Esophagus squamous epithelium (tissue), 5 donors: ENCODE measurements around the gene SLC28A1. TPM values are rescaled to one million over a fixed set of nuclear protein-coding genes. Genes with fewer than 3 reads are reported as not detected.

Source experiments
- DNase-seq: peaks from one replicate; lab custom pipeline; 2025; lab: John Stamatoyannopoulos, UW
- H3K27ac ChIP-seq, 4 donors: fragments of 200-600 bp; sonication (generic); one replicate each; pipeline ENCODE4 v1.5.1; 2016 to 2019; ENCODE audit warnings: mild to moderate bottlenecking in 1 of 4
- H3K27me3 ChIP-seq, 4 donors: fragments of 200-600 bp; sonication (generic); 1 replicate in 3 of 4; 2 replicates in 1 of 4; pipeline versions ENCODE4 v1.5.1 to v1.6.0; 2017 to 2021; ENCODE audit warnings: antibody characterized with exemption in 1 of 4
- H3K36me3 ChIP-seq, 3 donors: fragments of 200-600 bp; sonication (generic); one replicate each; pipeline ENCODE4 v1.5.1; 2016 to 2019
- H3K4me1 ChIP-seq, 3 donors: fragments of 200-600 bp; sonication (generic); one replicate each; pipeline ENCODE4 v1.5.1; 2017 to 2019
- H3K4me3 ChIP-seq, 4 donors: fragments of 200-600 bp; sonication (generic); 1 replicate in 3 of 4; 2 replicates in 1 of 4; pipeline ENCODE4 v1.5.1; 2016 to 2019; ENCODE audit warnings: mild to moderate bottlenecking in 2 of 4, moderate library complexity in 1 of 4
- H3K9me3 ChIP-seq, 3 donors: fragments of 200-600 bp; sonication (generic); one replicate each; pipeline ENCODE4 v1.5.1; 2016 to 2019
- POLR2A ChIP-seq, 4 donors: fragments of 450-650 bp; IDR thresholded peaks; one replicate each; pipeline ENCODE4 v1.6.1; 2017; ENCODE audit warnings: antibody characterized with exemption in 4 of 4, mild to moderate bottlenecking in 4 of 4, moderate library complexity in 3 of 4
- WGBS, 2 donors: methylation state at CpG; one replicate each; pipeline ENCODE4 v1.1.5; 2018; 5-methylcytosine and 5-hydroxymethylcytosine counted together
- intact Hi-C: fragments of 100-400 bp; cut with DNase I; formaldehyde crosslinking; loops from one replicate; pipeline ENCODE4 v1.15.0; 2022
- total RNA-seq, 4 donors: library from RNA; depleted of rRNA; stranded (reverse); fragments of >200 nt; gene quantifications; one replicate each; pipeline ENCODE4 v1.1.0, GENCODE V29; 2016
- TF ChIP-seq, protein P1 (sequence below), 6 experiments: fragments of 450-650 bp in 4 of 6; fragments of 200-600 bp in 2 of 6; sonication (generic) in 2 of 6; IDR thresholded peaks; one replicate each; pipeline ENCODE4 v1.5.1; 2016 to 2019; ENCODE audit warnings: antibody characterized with exemption in 6 of 6, mild to moderate bottlenecking in 4 of 6, moderate library complexity in 4 of 6
- donor health status: DM: yes; HTN: yes; CAD: no.

Gene SLC28A1
- total RNA-seq, 4 donors from 2014 or later: not detected

- WGBS, 2 donors: 77 to 83% methylated on average over 6 of the region's 6 CpGs
- TF ChIP-seq, protein P1, sequence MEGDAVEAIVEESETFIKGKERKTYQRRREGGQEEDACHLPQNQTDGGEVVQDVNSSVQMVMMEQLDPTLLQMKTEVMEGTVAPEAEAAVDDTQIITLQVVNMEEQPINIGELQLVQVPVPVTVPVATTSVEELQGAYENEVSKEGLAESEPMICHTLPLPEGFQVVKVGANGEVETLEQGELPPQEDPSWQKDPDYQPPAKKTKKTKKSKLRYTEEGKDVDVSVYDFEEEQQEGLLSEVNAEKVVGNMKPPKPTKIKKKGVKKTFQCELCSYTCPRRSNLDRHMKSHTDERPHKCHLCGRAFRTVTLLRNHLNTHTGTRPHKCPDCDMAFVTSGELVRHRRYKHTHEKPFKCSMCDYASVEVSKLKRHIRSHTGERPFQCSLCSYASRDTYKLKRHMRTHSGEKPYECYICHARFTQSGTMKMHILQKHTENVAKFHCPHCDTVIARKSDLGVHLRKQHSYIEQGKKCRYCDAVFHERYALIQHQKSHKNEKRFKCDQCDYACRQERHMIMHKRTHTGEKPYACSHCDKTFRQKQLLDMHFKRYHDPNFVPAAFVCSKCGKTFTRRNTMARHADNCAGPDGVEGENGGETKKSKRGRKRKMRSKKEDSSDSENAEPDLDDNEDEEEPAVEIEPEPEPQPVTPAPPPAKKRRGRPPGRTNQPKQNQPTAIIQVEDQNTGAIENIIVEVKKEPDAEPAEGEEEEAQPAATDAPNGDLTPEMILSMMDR (IDR thresholded peaks at IDR 0.05): no peak
- TF ChIP-seq POLR2A (IDR thresholded peaks at IDR 0.05): no peak
- peaks cover 0 to 8% (median 0%) of the 10 kb centered on the region in 4 donors for H3K27me3 ChIP-seq
- peaks cover 0 to 3% (median 0%) of the 10 kb centered on the region in 3 donors for H3K4me1 ChIP-seq
- no peak overlapping the region for H3K27ac ChIP-seq
- no peak for DNase-seq
- H3K9me3 ChIP-seq: no peaks in the 10 kb centered on the region
- intact Hi-C loops: no loop called here
- H3K4me3 ChIP-seq: no peak overlapping the region
- H3K36me3 ChIP-seq: no peaks in the 10 kb centered on the region
These were observed 996 bp upstream of the SLC28A1 start for GRCh38 chr15:84883466-84883865.

- no peak for TF ChIP-seq POLR2A (IDR thresholded peaks at IDR 0.05)
- TF ChIP-seq, protein P1 (IDR thresholded peaks at IDR 0.05): no peak
- Histone ChIP-seq H3K27me3 (peaks cover 0 to 14% (median 0%) of the 10 kb centered on the region in 4 donors), H3K4me3 (no peak overlapping the region), H3K4me1 (no peaks in the 10 kb centered on the region), H3K27ac (no peak overlapping the region), H3K9me3 (no peaks in the 10 kb centered on the region), H3K36me3 (no peaks in the 10 kb centered on the region)
- no peak for DNase-seq
- 75 to 87% methylated on average over 7 of the region's 7 CpGs for WGBS, 2 donors
- intact Hi-C loops: no loop called here
These were observed 1.3 kb downstream of the SLC28A1 start for GRCh38 chr15:84885801-84886200.

- Histone ChIP-seq H3K36me3 (no peaks in the 10 kb centered on the region), H3K27ac (no peak overlapping the region), H3K4me3 (no peak overlapping the region), H3K4me1 (no peaks in the 10 kb centered on the region), H3K27me3 (peaks cover 0 to 12% (median 0%) of the 10 kb centered on the region in 4 donors), H3K9me3 (no peaks in the 10 kb centered on the region)
- DNase-seq: no peak
- intact Hi-C loops: no loop called here
- TF ChIP-seq POLR2A (IDR thresholded peaks at IDR 0.05): no peak
- TF ChIP-seq, protein P1 (IDR thresholded peaks at IDR 0.05): no peak
- WGBS, 2 donors: 84 to 91% methylated on average over 5 to 11 of the region's 14 CpGs
These were observed 1.9 kb downstream of the SLC28A1 start for GRCh38 chr15:84886211-84886983.

- Histone ChIP-seq H3K27ac (no peak overlapping the region), H3K27me3 (peaks cover 0 to 12% (median 0%) of the 10 kb centered on the region in 4 donors), H3K4me1 (no peaks in the 10 kb centered on the region), H3K4me3 (no peak overlapping the region), H3K36me3 (no peaks in the 10 kb centered on the region), H3K9me3 (no peaks in the 10 kb centered on the region)
- TF ChIP-seq, protein P1 (IDR thresholded peaks at IDR 0.05): no peak
- TF ChIP-seq POLR2A (IDR thresholded peaks at IDR 0.05): no peak
- intact Hi-C loops: no loop called here
- no peak for DNase-seq
- 36 to 80% methylated on average over 1 of the region's 1 CpG for WGBS, 2 donors
These were observed 2.5 kb downstream of the SLC28A1 start for GRCh38 chr15:84886984-84887299.

DNA sequence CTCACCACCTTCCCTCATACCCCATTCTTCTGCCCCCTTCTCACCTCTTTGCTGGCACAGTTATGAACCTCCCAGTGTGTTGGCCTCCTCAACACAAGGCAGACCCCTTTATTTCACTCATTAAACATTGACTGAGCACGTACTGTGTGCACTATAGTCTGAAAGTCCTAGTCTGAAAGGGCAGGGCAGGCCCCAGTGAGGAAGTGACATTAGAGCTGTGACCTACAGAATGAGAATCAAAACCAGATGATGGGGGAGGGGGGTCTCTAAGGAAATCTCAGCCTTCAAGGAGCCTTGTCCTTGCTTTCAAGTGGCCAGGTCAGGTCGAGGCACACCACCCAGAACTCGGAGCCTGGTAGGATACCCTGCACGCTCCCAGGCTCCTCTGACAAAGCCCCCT lies 3.5 kb downstream of the SLC28A1 start:
- Histone ChIP-seq H3K36me3 (no peaks in the 10 kb centered on the region), H3K9me3 (no peaks in the 10 kb centered on the region), H3K4me3 (no peak overlapping the region), H3K27me3 (peaks cover 0 to 12% (median 0%) of the 10 kb centered on the region in 4 donors), H3K27ac (no peak overlapping the region), H3K4me1 (no peaks in the 10 kb centered on the region)
- DNase-seq: no peak
- TF ChIP-seq POLR2A (IDR thresholded peaks at IDR 0.05): no peak
- TF ChIP-seq, protein P1 (IDR thresholded peaks at IDR 0.05): no peak
- 80 to 84% methylated on average over 3 to 4 of the region's 4 CpGs for WGBS, 2 donors
- intact Hi-C loops: no loop called here
